ENCODE data around the gene MRPS27. TPM values are rescaled to one million over a fixed set of nuclear protein-coding genes. Genes with fewer than 3 reads are reported as not detected.

MRPS27 gene
- 87.8 and 89.2 TPM in 2 replicates for total RNA-seq

GRCh38 chr5:72319976-72320752 lies at the start of gene MRPS27, which contains the start of gene PTCD2:
Gene MRPS27, minus strand, starts transcription at chr5:72320240. Its CDS starts 19 bp downstream, at chr5:72320221.
Gene PTCD2, plus strand, starts transcription at chr5:72320373. Its CDS starts 10 bp downstream, at chr5:72320383.

Other genes starting within 250 kb of the MRPS27 start
- gene MAP1B, start 212.8 kb downstream of the MRPS27 start, total RNA-seq, result 215 and 278 TPM in 2 replicates
- 11.0 and 13.2 TPM in 2 replicates for gene PTCD2, start 133 bp upstream of the MRPS27 start, total RNA-seq
- under 0.01 TPM in 1 of 2 replicates, not detected in the other for gene ZNF366, start 187.2 kb upstream of the MRPS27 start, total RNA-seq

Measured in uterine smooth muscle cell (primary cell).